A172 (cell line): ENCODE measurements around the gene TP53INP2. TPM values are rescaled to one million over a fixed set of nuclear protein-coding genes. Genes with fewer than 3 reads are reported as not detected.
"Not testable (repeated sequence)": the region's sequence is repeated elsewhere in the genome, so short reads cannot be mapped to it uniquely, and the experiment has no call there.

Experiments used
- DNase-seq: peaks from one replicate; pipeline ENCODE4 v3.0.0-alpha.2; 2015; ENCODE audit warnings: low spot score
- total RNA-seq: library from RNA; depleted of rRNA; stranded (reverse); fragments of >200 nt; shearing (Covaris generic); gene quantifications from 2 replicates; pipeline ENCODE4 v1.2.3, GENCODE V29; 2014; rRNA removed

The TP53INP2 gene
- total RNA-seq, 1 experiment from 2014 or later, result 2.4 TPM

DNA sequence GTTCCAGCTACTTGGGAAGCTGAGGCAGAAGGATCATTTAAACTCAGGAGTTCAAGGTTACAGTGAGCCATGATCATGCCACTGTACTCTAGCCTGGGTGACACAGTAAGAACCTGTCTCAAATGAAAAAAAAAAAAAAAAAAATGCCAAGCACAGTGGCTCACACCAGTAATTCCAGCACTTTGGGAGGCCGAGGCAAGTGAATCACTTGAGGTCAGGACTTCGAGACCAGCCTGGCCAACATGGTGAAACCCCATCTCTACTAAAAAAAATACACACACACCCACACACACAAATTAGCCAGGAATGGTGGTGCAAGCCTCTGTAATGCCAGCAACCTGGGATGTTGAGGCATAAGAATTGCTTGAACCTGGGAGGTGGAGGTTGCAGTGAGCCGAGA lies 18.4 kb downstream of the TP53INP2 start:
- not testable (repeated sequence) for DNase-seq

DNA sequence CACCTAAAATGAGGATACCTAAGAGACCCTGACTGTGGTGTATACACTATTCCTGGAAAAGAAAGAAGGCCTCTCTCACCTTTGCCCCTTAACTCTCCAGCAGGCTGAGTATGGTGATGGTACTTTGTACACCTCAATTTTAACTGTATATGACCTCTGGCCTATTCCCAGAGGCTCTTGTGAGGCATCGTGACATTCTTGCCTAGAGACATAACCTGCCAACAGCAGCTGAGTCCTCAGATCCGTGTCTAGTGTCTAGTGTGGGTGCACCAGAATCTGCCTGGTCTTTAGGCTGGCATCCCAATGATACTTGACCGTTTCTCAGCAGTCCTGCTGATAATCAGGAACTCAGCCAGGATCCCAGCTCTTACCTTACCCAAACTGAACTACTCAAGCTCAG lies 20.0 kb downstream of the TP53INP2 start:
- no peak for DNase-seq

DNA sequence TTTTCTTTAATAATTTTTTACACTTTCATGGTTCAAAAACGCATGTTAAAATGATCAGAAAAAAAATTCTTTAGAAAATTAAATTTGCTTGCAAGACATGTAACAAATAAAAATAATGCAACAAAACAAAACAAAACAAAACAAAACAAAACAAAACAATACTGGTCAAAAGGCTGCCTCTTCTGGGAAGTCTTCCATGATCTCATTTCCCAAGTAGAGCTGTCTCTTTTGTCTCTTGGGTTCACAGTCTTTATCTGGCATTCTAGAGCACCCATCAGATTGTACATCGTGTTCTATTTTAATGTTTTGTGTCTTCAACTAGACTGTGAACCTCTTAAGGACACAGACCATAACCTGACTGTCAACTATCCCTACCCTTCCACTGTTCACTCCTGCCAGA lies 25.3 kb downstream of the TP53INP2 start:
- DNase-seq, result no peak

DNA sequence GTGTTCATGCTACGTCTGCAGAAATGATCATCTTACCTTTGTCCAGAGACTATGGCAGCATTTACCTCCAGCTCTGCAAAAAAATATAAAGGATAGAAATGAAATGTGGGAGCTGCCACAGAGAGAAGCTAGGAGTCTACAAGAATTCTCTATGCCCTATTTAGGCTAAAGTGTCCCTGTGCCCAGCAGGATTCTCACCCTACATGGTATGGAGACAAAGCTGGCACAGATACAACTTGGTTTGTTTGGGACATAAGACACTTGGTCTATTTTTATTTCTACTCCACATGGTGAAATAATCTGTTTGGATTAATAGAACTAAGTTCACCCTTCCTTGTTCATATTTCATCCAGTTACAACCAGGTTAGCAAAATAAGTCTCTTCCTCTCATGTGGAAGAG lies 28.4 kb downstream of the TP53INP2 start:
- no peak for DNase-seq

DNA sequence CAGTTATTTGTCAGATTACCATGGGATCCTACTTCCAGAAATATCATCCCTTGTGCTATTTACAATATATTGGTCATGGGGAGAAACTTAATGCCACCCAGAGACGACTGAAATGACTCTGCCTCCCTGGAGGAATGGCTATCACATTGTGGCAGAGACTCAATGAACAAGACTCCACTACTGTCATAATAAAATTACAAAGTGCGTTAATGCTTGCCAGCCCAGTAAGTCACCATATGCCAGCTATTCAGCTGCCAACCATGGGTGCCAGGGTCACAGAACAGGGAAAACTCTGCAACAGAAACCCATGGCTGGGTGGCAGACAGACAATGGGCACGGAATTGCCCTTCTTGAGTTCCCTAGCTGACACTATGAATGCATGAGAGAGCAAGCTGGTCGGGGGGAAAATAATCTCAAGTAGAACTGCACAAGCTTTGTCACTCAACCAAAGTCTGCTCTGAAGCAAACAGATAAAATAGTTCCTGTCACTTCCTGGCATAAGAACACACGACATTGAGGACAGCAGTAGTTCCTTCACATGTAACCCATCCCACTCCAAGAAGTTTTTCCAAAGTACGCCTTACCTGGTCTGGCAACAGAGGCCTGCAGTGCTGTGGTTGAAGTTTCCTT lies 32.1 kb downstream of the TP53INP2 start:
- DNase-seq, result no peak

DNA sequence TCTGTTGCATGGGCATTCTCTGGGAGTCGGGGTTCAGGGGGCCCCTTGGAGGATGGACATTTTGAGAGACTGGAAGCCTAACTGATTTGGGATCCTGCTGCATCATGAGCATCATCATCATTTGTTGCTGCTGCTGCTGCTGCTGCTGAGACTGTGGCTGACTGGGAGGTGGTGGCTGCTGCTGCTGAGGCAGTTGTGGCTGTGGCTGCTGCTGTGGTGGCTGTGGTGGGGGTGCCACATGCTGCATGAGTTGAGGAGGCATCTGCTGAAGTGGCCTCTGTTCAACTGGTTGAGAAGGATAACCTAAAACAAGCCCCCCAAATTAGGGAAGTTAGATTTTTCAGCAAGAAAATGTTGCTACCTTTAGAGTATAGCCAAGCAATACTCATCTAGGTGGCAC lies 38.9 kb downstream of the TP53INP2 start:
- no peak for DNase-seq

DNA sequence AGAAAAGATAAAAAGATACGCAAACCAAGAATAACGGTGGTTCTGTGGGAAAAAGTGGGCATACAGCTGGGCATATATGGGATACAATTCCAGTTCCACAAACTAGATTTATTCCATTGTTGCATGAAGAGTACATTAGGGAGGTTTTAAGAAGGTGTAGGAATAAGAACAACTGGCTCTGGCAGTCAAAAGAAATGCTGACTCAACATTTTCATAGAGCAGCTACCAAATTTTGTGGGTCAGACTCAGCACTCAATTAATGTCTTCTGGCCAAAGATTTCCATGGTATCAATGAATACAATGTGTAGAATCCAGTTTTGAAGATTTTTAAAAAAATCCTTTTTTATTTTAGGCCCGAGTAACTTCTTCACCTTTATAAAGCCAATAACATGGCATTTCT lies 40.2 kb downstream of the TP53INP2 start:
- no peak for DNase-seq

DNA sequence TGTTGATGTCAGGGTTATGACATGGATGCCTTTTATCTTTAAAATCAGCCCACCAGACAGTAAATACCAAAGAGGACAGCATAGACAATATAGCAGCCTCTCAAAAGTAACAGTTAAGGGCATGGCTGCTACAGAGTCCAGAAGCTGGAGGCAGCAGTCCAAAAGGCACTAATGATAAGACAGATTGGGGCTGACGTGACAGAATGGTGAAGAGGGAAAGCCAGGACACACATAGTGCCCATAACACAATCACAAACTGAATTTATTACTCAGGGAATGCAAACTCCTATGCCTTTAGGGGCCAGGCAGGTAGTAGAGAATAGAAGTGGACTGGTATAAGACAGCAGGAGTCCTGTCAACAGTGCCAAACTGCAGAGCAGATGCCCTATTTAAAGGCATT lies 40.7 kb downstream of the TP53INP2 start:
- DNase-seq, result no peak

DNA sequence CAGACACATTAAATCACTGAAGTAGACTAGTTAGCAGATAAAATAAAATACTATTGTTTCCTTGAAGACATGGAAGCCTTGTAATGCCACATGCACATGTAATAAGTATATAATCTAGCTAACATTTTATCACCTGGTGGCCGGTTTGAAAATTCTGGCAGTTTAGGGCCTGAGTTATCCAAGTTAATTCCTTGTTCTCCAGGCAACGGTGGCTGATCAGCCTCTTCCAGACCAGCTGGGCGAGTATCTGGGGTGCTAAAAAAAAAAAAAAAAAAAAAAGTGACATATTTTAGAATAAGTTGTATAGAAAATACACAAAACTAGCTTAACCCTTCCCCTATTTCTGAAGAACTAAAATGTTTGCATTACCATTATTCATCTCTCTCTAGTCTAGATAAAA lies 42.5 kb downstream of the TP53INP2 start:
- DNase-seq, result no peak

DNA sequence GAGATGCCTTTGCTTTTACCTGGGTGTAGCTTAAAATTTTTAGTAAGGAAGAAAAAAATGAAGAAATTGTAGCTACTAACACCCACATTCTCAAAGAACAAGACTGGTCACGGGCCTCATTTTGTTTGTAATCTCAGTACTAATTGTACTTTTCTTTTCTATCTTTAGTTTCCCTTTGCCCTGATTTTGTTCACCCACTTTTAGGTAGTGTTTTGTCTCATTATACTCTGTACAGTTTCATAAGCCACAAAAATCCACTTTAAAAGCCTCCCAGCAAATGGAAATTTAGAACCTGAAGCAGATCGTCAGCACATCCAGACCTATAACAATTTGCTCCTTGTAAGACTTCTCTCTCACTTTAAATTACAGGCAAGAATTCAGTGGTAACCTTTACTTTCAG lies 43.3 kb downstream of the TP53INP2 start:
- no peak for DNase-seq

DNA sequence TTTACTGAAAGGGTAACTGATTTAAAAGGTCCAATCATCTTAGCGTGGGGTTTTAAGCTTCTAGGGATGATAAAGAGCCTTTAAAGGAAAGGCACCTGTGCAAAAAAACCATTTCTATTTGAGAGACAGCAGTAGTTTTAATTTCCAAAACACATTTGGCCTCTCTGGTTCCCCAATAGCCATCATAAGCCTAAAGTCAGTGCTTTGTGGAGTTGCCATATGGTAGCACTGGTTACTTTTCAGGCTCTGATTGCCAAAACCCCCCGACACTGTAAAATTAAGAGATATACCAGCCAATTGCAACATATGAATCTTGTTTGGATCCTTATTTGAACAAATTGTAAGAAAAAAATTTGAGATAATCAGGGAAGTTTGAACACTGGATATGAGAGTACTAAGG lies 44.6 kb downstream of the TP53INP2 start:
- DNase-seq, result no peak

DNA sequence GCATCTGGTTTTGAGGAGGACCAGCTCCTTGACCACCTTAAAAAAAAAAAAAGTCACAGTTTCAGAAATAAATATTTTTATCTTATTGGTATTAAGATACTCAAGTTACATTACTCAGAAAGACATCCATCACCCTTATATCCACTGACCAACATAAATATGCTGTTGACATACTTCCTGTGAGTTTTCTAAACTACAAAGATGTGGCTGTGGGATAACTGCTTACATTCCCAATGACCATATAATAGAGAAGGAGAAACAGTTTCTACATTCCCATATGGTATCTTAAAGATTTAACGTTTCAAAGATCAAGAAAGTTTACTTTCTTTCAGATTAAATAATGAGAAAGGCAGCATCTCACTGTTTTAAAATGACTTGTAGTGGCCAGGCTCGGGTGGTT lies 46.3 kb downstream of the TP53INP2 start:
- DNase-seq, result no peak

DNA sequence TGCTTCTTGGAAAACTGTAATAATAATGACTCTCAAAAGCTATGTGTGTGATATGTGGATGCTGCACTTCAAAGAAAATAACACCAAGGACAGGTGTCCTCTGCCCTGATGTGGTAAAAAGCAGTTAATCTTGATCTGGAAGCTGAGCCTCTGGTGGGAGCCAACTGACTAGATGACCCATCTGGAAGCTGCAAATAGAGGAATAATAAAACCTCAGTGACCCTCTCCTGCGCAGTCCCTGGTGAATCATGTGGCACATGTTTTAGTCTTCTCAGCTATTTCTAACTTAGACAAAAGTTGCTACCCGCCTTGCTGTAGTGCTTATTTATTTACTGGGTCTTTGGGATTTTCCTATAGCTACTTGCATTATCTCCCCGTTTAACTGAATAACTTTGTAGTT lies 47.3 kb downstream of the TP53INP2 start:
- DNase-seq, result no peak

DNA sequence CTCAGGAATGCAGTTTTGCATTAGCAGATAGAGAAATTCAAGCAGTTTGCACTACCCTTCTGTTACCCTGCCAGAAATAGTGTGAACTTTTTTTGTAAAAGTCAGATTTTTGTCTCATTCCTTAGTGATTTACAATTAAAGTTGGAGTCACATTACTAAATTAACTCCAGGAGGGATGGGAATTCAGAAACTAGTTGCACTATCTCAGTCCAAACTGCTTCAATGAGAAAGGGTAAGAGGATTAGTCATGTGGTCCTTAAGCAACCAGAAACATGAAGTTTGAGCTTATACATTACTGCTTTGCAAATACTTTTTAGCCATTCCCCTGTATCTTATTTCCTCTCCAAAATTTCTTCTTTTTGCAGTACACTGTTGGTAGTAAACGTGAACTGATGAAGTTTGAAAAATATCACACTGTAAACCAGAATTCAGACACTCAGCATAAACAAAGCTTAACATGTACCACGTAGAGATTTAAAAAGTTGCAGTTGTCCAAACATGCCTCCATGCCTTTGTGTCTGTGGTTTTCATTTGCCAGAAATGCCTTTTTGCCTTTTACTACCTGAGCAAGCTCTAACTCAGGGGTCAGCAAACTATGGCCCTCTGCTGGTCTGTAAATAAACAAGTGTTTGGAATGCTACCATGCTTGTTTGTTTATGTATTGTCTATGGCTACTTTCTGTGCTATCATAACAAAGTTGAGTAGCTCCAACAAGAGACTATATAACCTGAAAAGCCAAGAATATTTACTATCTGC lies 49.7 kb downstream of the TP53INP2 start:
- no peak for DNase-seq

DNA sequence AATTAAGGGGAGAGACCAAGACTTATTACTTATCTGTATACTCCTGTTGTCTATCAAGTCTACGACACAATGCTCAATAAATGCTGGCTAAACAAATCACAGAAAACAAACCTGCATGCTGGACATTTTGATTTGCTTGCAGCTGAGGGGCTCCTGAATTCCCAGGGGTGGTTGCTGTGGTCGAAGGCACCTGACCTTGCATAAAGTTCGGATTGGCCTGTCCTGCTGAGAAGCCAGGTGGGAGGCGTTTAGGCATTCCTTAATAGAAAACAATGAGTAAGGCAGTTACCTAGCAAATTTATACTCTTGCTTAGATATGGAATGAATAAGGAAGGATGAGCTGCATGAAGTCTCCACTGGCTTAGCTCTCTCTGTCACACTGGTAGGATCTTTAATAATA lies 50.5 kb downstream of the TP53INP2 start:
- DNase-seq, result no peak

DNA sequence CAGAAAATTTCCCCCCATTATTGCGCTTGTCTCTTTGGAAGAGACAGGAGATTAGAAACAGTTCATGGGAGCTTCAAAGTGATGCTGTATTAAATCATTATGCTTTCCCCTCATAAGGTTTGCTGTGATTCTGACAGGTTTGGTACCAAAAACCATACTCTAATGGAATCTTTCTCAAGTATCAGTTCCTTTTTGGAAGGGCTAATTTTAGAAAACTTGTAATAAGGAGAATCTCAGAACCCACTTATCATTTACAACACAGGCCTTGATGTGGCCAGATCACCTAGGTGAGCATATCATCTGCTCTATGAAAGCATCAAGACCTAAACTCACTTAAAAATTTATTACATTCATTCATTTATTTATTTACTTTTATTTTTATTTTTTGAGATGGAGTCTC lies 51.2 kb downstream of the TP53INP2 start:
- DNase-seq, result no peak

DNA sequence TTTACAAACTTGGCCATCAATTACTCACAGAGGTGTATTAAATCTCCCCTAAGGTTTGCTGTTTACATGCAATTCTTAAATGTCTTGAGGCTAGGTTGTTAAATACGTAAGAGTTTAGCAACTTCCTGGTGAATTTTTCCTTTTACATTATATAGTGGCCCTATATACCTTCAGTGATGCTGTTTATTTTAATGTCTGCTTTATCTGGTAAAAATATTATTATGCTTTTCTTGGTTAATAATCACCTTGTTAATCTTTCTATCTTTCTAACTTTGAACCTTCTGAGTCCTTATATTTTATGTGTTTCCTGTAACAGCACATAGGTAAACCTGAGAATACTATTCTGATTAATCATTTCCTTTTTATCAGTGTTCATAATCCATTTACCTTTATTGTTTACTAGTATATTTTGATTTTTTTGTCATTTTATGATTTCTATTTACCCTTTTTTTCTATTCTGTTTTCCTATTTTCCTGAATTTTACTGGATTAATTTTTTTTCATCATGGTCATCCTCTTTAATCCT lies 57.9 kb downstream of the TP53INP2 start:
- DNase-seq, result no peak

Other genes with a start within 250 kb of the TP53INP2 start
- gene DYNLRB1, start 187.9 kb upstream of the TP53INP2 start, total RNA-seq, result 189 and 200 TPM in 2 replicates
- gene MAP1LC3A, start 145.6 kb upstream of the TP53INP2 start, total RNA-seq, result 27.6 and 46.1 TPM in 2 replicates
- 23.7 and 28.7 TPM in 2 replicates for gene PIGU, start 27.3 kb upstream of the TP53INP2 start, total RNA-seq
- 6.0 and 8.2 TPM in 2 replicates for gene NCOA6, start 121.3 kb downstream of the TP53INP2 start, total RNA-seq
- 0.26 and 0.55 TPM in 2 replicates for gene GGT7, start 168.5 kb downstream of the TP53INP2 start, total RNA-seq
- gene ACSS2, start 172.3 kb downstream of the TP53INP2 start, total RNA-seq, result 40.1 and 49.9 TPM in 2 replicates